PC-3 (cell line): ENCODE measurements around the gene ANGPTL2. TPM values are rescaled to one million over a fixed set of nuclear protein-coding genes. Genes with fewer than 3 reads are reported as not detected.

Experiments
- ATAC-seq: fragments of 200-7000 bp; cut with Tn5 transposase; 2 replicates; pipeline ENCODE4 v1.9.1; 2020; ENCODE audit warnings: mild to moderate bottlenecking, moderate library complexity
- BruUV-seq: library from RNA; stranded (reverse); fragments of 400-500 nt; replicated peaks from 2 replicates; lab custom pipeline; 2021; lab: Mats Ljungman, UMichigan
- CTCF ChIA-PET: fragments of 300-600 bp; sonication (Branson Sonifier 250); formaldehyde crosslinking; loops from one replicate; lab custom pipeline; 2022; ENCODE audit warnings: antibody characterized with exemption; lab: Charles Lee
- POLR2A ChIA-PET: fragments of 300-600 bp; sonication (Branson Sonifier 250); formaldehyde crosslinking; loops from one replicate; lab custom pipeline; 2022; ENCODE audit warnings: antibody characterized with exemption; ENCODE audit not compliant: unreplicated experiment; lab: Charles Lee
- DNase-seq: peaks from one replicate; pipeline ENCODE4 v3.0.0-alpha.2; 2015
- H2AFZ ChIP-seq: fragments of 300-600 bp; sonication (generic); 2 replicates; pipeline ENCODE4 v1.6.0; 2016; ENCODE audit warnings: antibody characterized with exemption, low read length
- H3F3A ChIP-seq: fragments of 300-600 bp; sonication (generic); one replicate; pipeline ENCODE4 v1.6.0; 2017; ENCODE audit warnings: antibody characterized with exemption, low read length, control low read depth, mild to moderate bottlenecking; ENCODE audit not compliant: unreplicated experiment
- H3K27ac ChIP-seq: fragments of 300-600 bp; sonication (generic); 2 replicates; pipeline ENCODE4 v1.5.1; 2016; ENCODE audit warnings: mild to moderate bottlenecking, low read length
- H3K27me3 ChIP-seq: fragments of 300-600 bp; sonication (generic); 2 replicates; pipeline ENCODE4 v1.6.1; 2016; ENCODE audit warnings: low read length, mixed read lengths
- H3K36me3 ChIP-seq: fragments of 300-600 bp; sonication (generic); 2 replicates; pipeline ENCODE4 v1.6.1; 2016; ENCODE audit warnings: low read depth, mixed run types, low read length, mixed read lengths
- H3K4me1 ChIP-seq: fragments of 300-600 bp; sonication (generic); 2 replicates; pipeline ENCODE4 v1.5.1; 2016; ENCODE audit warnings: low read length; ENCODE audit not compliant: insufficient read depth
- H3K4me2 ChIP-seq: fragments of 300-600 bp; sonication (generic); 2 replicates; pipeline ENCODE4 v1.6.0; 2016; ENCODE audit warnings: low read length
- H3K4me3 ChIP-seq: fragments of 300-600 bp; sonication (generic); 2 replicates; pipeline ENCODE4 v1.5.1; 2016; ENCODE audit warnings: mild to moderate bottlenecking, low read length, mixed read lengths
- H3K79me2 ChIP-seq: fragments of 300-600 bp; sonication (generic); 2 replicates; pipeline ENCODE4 v1.6.1; 2017; ENCODE audit warnings: low read length, mixed read lengths
- H3K9ac ChIP-seq: fragments of 300-600 bp; sonication (generic); 2 replicates; pipeline ENCODE4 v1.6.0; 2016; ENCODE audit warnings: mild to moderate bottlenecking, low read length
- H3K9me2 ChIP-seq: fragments of 300-600 bp; sonication (generic); replicated peaks from 2 replicates; pipeline ENCODE4 v1.6.1; 2016; ENCODE audit warnings: mixed run types, low read length, mixed read lengths
- H3K9me3 ChIP-seq: fragments of 300-600 bp; sonication (generic); 2 replicates; pipeline ENCODE4 v1.6.1; 2016; ENCODE audit warnings: low read length, mixed read lengths
- H4K20me1 ChIP-seq: fragments of 300-600 bp; sonication (generic); 2 replicates; pipeline ENCODE4 v1.6.1; 2016; ENCODE audit warnings: low read length, mixed read lengths
- EZH2 ChIP-seq: fragments of 300-600 bp; sonication (generic); IDR thresholded peaks from one replicate; pipeline ENCODE4 v1.6.1; 2017; ENCODE audit warnings: antibody characterized with exemption, mild to moderate bottlenecking, low read length; ENCODE audit not compliant: unreplicated experiment
- EZH2phosphoT487 ChIP-seq: fragments of 300-600 bp; sonication (generic); IDR thresholded peaks from 2 replicates; pipeline ENCODE4 v1.6.1; 2018; ENCODE audit warnings: mild to moderate bottlenecking, antibody characterized with exemption, low read length, borderline replicate concordance
- intact Hi-C: fragments of 100-400 bp; cut with micrococcal nuclease; formaldehyde crosslinking; loops from 2 replicates; pipeline ENCODE4 v1.9.0; 2023
- total RNA-seq: library from RNA; depleted of rRNA; stranded (reverse); fragments of >200 nt; gene quantifications from 2 replicates; pipeline ENCODE4 v1.2.3, GENCODE V29; 2014
- TF ChIP-seq, protein P1 (sequence below): fragments of 300-600 bp; sonication (generic); conservative IDR thresholded peaks from 2 replicates; pipeline ENCODE4 v1.5.1; 2017; ENCODE audit warnings: antibody characterized with exemption, low read depth, mild to moderate bottlenecking, low read length

ANGPTL2 gene
- total RNA-seq, 1 experiment from 2014 or later: 0.07 TPM

- ChIA-PET CTCF (no interaction called here), POLR2A (no interaction called here)
- no TSS peak for BruUV-seq
These were observed 9.1 kb downstream of the ANGPTL2 start for GRCh38 chr9:127113191-127113972.

DNA sequence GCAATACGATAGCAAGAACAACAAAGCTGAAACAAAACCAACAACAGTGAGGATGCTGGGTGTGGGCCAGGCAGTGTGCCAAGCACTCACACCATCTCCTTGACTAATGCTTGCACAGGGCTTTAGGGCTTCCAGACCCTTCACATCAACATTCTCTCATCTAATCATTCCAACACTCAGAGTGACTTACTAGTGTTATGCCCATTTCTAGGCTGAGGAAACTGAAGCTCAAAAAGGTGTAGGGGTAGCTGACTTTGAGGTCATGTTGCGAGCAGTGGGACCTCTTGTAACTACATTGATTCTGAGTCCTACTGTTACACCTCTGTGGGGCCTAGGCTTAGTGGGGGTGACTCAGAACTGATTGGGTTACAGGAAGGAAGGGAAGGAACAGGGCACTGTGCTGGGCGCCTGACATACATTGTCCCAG is 9.7 kb downstream of the ANGPTL2 start:
- H3K27me3 ChIP-seq: no peaks in the 10 kb centered on the region
- H3K79me2 ChIP-seq: no peaks in the 10 kb centered on the region
- no peaks in the 10 kb centered on the region for H4K20me1 ChIP-seq
- intact Hi-C loops: no loop called here
- no peaks in the 10 kb centered on the region for H3K9me2 ChIP-seq
- ChIA-PET POLR2A (no interaction called here), CTCF (no interaction called here)
- BruUV-seq: no TSS peak
- peak overlapping the region; percentile 46 for H3K27ac ChIP-seq
- H3K9ac ChIP-seq: no peak overlapping the region
- peaks cover 29% of the 10 kb centered on the region for H3K4me1 ChIP-seq
- H3K9me3 ChIP-seq: no peaks in the 10 kb centered on the region
- H3K4me2 ChIP-seq: peak overlapping the region; percentile 56
- H3F3A ChIP-seq: no peaks in the 10 kb centered on the region
- no peaks in the 10 kb centered on the region for H3K36me3 ChIP-seq
- peak; percentile 61 for DNase-seq
- no peak overlapping the region for H2AFZ ChIP-seq
- ATAC-seq: peak; percentile 56
- TF ChIP-seq, protein P1, sequence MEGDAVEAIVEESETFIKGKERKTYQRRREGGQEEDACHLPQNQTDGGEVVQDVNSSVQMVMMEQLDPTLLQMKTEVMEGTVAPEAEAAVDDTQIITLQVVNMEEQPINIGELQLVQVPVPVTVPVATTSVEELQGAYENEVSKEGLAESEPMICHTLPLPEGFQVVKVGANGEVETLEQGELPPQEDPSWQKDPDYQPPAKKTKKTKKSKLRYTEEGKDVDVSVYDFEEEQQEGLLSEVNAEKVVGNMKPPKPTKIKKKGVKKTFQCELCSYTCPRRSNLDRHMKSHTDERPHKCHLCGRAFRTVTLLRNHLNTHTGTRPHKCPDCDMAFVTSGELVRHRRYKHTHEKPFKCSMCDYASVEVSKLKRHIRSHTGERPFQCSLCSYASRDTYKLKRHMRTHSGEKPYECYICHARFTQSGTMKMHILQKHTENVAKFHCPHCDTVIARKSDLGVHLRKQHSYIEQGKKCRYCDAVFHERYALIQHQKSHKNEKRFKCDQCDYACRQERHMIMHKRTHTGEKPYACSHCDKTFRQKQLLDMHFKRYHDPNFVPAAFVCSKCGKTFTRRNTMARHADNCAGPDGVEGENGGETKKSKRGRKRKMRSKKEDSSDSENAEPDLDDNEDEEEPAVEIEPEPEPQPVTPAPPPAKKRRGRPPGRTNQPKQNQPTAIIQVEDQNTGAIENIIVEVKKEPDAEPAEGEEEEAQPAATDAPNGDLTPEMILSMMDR: no peak
- TF ChIP-seq EZH2: no peak
- TF ChIP-seq EZH2phosphoT487: no peak
- no peak overlapping the region for H3K4me3 ChIP-seq

More at GRCh38 chr9:127113191-127113972, 9.1 kb downstream of the ANGPTL2 start:
- H3K27ac ChIP-seq: peak overlapping the region; percentile 46
- no peaks in the 10 kb centered on the region for H3F3A ChIP-seq
- H3K36me3 ChIP-seq: no peaks in the 10 kb centered on the region
- DNase-seq (no peak), ATAC-seq (no peak)
- H3K79me2 ChIP-seq: no peaks in the 10 kb centered on the region
- no peaks in the 10 kb centered on the region for H3K9me3 ChIP-seq
- H3K27me3 ChIP-seq: no peaks in the 10 kb centered on the region
- H3K4me3 ChIP-seq: no peak overlapping the region
- H3K4me2 ChIP-seq: peak overlapping the region; percentile 56
- no peaks in the 10 kb centered on the region for H3K9me2 ChIP-seq
- H4K20me1 ChIP-seq: no peaks in the 10 kb centered on the region
- TF ChIP-seq EZH2 (no peak), EZH2phosphoT487 (no peak)
- TF ChIP-seq, protein P1: no peak
- H3K9ac ChIP-seq: no peak overlapping the region
- peaks cover 29% of the 10 kb centered on the region for H3K4me1 ChIP-seq
- intact Hi-C loops: no loop called here
- H2AFZ ChIP-seq: no peak overlapping the region

DNA sequence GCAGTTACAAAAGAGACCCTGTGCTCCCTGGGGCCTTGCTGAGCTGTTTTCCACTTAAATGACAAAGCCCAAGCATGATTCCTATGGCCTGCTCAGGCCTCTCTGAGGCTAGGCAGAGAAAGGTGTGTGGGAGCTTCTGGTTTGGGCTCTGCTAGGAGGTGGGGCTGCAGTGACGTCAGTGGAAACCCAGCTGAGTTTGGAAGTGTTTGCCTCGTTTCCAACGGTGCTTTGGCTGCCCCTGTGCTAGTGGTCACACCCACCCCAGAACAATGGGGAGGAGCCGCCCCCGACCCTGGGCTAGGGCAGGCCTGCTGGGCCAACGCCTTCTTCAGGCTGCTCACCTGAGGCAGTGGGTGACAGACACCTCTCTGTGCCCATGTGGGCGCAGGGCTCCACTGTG is 10.4 kb downstream of the ANGPTL2 start:
- peak overlapping the region; percentile 46; the same call in 1 of the 2 replicates for H3K27ac ChIP-seq
- POLR2A ChIA-PET: interaction anchor here (0.5 kb wide), 1 partner anchor 146 kb away, joined by 15 read pairs; no protein-coding TSS in a partner anchor
- no peak overlapping the region for H2AFZ ChIP-seq
- CTCF ChIA-PET: no interaction called here
- no peak overlapping the region for H3K4me3 ChIP-seq
- H3K4me1 ChIP-seq: peaks cover 29% of the 10 kb centered on the region
- TF ChIP-seq EZH2phosphoT487: no peak
- no peak for TF ChIP-seq EZH2
- TF ChIP-seq, protein P1: no peak
- no peaks in the 10 kb centered on the region for H3K36me3 ChIP-seq
- DNase-seq: no peak
- no peaks in the 10 kb centered on the region for H3K79me2 ChIP-seq
- ATAC-seq: no peak
- no peaks in the 10 kb centered on the region for H4K20me1 ChIP-seq
- no peaks in the 10 kb centered on the region for H3K9me3 ChIP-seq
- no peak overlapping the region for H3K4me2 ChIP-seq
- H3K9ac ChIP-seq: no peak overlapping the region
- no TSS peak for BruUV-seq
- intact Hi-C loops: no loop called here
- H3K9me2 ChIP-seq: no peaks in the 10 kb centered on the region
- no peaks in the 10 kb centered on the region for H3F3A ChIP-seq
- H3K27me3 ChIP-seq: no peaks in the 10 kb centered on the region
